ENCODE results near the gene PLA2G4C.
"Not testable (repeated sequence)": the region's sequence is repeated elsewhere in the genome, so short reads cannot be mapped to it uniquely, and the experiment has no call there.

PLA2G4C gene

DNA sequence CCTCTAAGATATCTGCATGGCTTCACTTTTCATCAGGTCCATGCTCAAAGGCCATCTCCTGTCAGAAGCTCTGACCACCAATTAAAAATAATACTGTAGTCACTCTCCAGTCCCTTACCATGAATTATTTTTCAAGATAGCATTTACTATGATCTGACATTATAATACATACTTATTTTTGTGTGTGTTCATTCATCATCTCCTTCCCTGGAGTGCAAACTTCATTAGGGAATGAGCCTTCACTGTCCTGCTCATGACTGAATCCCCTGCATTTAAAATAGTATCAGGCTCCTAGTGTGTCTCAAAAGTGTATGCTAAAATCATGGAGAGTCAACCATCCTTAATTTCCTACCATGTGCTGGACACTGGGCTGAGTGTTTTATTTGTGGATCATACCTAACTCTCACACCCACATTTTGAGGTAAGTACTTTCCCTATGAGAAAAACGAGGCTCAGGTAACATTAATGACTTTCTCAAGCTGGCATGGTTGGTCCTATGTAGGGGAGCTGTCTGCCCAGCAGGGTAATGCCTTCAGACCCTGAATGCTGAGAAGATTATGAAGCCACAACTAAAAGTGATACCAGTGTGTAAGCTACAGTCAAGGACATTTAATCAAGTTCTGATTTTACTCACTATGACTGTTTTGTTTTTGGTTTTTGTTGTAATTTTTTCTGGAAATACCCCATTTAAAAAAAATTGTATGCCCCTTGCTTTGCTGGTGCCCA, 16.3 kb downstream of the PLA2G4C start:
- Histone ChIP-seq H3K27me3 (ENCODE audit: insufficient read depth, insufficient read length) (no peaks in the 10 kb centered on the region), H3K9ac (ENCODE audit: insufficient read length, low read depth) (no peak overlapping the region), H3K9me3 (ENCODE audit: insufficient read depth, low read length) (no peaks in the 10 kb centered on the region), H3K4me1 (ENCODE audit: insufficient read depth, insufficient read length) (no peaks in the 10 kb centered on the region), H3K4me3 (ENCODE audit: insufficient read length, low read depth) (no peak overlapping the region), H3K36me3 (ENCODE audit: insufficient read depth, insufficient read length, low read length) (no peaks in the 10 kb centered on the region)
- TF ChIP-seq YY1 (IDR thresholded peaks at IDR 0.05; ENCODE audit: insufficient read depth, insufficient read length) = no peak
- no peak for TF ChIP-seq ZNF274 (IDR thresholded peaks at IDR 0.05; ENCODE audit: low read depth, low read length)
- no peak for TF ChIP-seq SUZ12 (IDR thresholded peaks at IDR 0.05; ENCODE audit: extremely low read depth, insufficient read depth, insufficient read length)
- DNase-seq (ENCODE audit: low read depth, low spot score) = no peak

DNA sequence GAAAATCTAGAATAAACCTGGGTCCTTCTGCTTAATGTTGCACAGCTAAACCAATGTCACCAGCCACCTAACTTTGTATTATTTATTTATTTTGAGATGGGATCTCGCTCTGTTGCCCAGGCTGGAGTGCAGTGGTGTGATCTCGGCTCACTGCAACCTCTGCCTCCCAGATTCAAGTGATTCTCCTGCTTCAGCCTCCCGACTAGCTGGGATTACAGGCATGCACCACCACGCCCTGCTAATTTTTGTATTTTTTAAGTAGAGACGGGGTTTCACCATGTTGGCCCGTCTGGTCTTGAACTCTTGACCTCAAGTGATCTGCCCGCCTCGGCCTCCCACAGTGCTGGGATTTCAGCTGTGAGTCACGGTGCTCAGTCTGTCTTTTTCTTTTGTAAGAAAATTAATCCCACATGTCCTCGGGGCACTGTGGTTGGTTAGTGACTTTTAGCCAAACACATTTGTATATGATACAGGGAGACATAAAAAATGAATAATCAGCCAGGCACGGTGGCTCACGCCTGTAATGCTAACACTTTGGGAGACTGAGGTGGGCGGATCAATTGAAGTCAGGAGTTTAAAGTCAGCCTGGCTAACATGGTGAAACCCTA, 19.4 kb downstream of the PLA2G4C start:
- not testable (repeated sequence) for DNase-seq (ENCODE audit: low read depth, low spot score); H3K4me1 ChIP-seq (ENCODE audit: insufficient read depth, insufficient read length); H3K9me3 ChIP-seq (ENCODE audit: insufficient read depth, low read length); H3K9ac ChIP-seq (ENCODE audit: insufficient read length, low read depth); H3K36me3 ChIP-seq (ENCODE audit: insufficient read depth, insufficient read length, low read length); H3K4me3 ChIP-seq (ENCODE audit: insufficient read length, low read depth); H3K27me3 ChIP-seq (ENCODE audit: insufficient read depth, insufficient read length)

DNA sequence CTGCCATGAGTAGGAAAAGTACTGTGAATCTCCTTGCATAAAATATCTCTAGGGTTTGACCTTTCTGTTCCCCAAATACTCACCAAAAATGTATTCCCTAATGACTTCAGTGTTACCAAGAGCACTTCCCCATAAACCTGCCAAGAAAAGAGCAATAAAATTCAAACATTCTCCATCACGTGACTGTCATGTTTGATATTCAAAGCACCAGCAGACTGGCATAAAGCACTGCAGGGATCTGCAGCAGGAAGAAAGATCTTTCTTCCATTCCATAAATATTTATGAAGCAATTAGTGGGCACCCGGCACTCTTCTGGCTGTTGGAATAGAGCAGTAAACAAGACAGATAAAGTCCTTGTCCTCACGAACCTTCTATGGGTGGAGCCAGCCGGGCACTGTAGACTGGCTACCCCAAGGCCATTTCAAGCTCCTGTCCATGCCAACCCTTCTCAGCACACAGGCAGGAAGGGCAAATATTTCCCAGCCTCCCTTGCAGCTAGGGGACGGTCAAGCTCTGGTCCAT, 20.3 kb downstream of the PLA2G4C start:
- Histone ChIP-seq H3K9ac (ENCODE audit: insufficient read length, low read depth) (no peak overlapping the region), H3K4me1 (ENCODE audit: insufficient read depth, insufficient read length) (peaks cover 4% of the 10 kb centered on the region), H3K27me3 (ENCODE audit: insufficient read depth, insufficient read length) (no peaks in the 10 kb centered on the region), H3K9me3 (ENCODE audit: insufficient read depth, low read length) (peaks cover 4% of the 10 kb centered on the region; the same call in 1 of the 2 replicates), H3K36me3 (ENCODE audit: insufficient read depth, insufficient read length, low read length) (no peaks in the 10 kb centered on the region), H3K4me3 (ENCODE audit: insufficient read length, low read depth) (no peak overlapping the region)
- no peak for TF ChIP-seq ZNF274 (IDR thresholded peaks at IDR 0.05; ENCODE audit: low read depth, low read length)
- no peak for TF ChIP-seq YY1 (IDR thresholded peaks at IDR 0.05; ENCODE audit: insufficient read depth, insufficient read length)
- TF ChIP-seq SUZ12 (IDR thresholded peaks at IDR 0.05; ENCODE audit: extremely low read depth, insufficient read depth, insufficient read length) = no peak
- DNase-seq (ENCODE audit: low read depth, low spot score) = no peak

- not testable (repeated sequence) for H3K4me1 ChIP-seq (ENCODE audit: insufficient read depth, insufficient read length); H3K27me3 ChIP-seq (ENCODE audit: insufficient read depth, insufficient read length); H3K36me3 ChIP-seq (ENCODE audit: insufficient read depth, insufficient read length, low read length); H3K9me3 ChIP-seq (ENCODE audit: insufficient read depth, low read length); H3K9ac ChIP-seq (ENCODE audit: insufficient read length, low read depth); H3K4me3 ChIP-seq (ENCODE audit: insufficient read length, low read depth); DNase-seq (ENCODE audit: low read depth, low spot score)
Observed at GRCh38 chr19:48088991-48089390, 21.6 kb downstream of the PLA2G4C start.

DNA sequence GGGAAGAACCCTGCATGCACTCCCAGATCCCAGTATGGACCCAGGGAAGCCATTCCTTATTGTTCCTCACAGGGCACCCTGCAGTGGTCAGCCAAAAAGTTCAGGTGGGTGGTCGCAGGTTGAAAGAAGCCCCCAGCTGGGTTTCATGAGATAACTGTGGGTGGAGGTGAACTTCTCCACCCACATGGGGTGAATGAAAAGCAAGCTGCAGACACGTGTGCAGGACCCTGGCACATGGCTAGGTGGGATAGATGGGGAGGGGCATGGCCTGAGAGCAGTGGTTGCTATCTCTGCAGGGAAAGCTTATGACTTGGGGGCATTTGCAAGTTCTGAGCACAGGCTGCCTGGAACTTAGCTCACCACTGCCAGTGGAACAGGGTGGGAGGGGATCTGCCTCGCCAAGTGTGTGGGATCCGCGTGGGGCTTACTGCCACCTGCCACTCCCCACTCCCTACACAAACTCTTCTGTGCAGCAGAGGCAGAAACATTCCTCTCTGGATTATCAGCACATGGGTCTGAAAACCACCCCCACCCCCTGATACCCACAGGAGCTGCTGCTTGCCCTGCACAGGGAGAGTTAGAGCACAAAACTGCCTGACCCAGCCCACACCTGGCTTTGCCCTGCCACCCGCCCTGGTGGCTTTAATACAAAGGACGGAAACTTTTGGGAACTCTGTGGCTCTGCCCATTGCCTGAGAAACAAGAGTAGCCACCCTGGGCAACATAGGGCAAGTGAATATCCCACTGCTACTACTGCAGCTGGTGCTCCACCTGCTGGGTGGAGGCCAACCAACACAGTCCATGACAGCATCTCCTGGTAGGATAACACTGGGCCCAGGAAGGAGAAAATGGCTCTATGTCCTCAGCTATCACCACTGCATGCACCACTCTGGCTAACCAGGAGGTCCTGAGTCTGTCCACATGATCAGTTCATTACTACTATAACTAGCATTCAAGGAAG, 24.4 kb downstream of the PLA2G4C start:
- Histone ChIP-seq H3K27me3 (ENCODE audit: insufficient read depth, insufficient read length) (no peaks in the 10 kb centered on the region), H3K36me3 (ENCODE audit: insufficient read depth, insufficient read length, low read length) (no peaks in the 10 kb centered on the region), H3K9ac (ENCODE audit: insufficient read length, low read depth) (no peak overlapping the region), H3K4me1 (ENCODE audit: insufficient read depth, insufficient read length) (peaks cover 4% of the 10 kb centered on the region), H3K4me3 (ENCODE audit: insufficient read length, low read depth) (no peak overlapping the region), H3K9me3 (ENCODE audit: insufficient read depth, low read length) (peaks cover 8% of the 10 kb centered on the region; the same call in 1 of the 2 replicates)
- no peak for TF ChIP-seq ZNF274 (IDR thresholded peaks at IDR 0.05; ENCODE audit: low read depth, low read length)
- TF ChIP-seq SUZ12 (IDR thresholded peaks at IDR 0.05; ENCODE audit: extremely low read depth, insufficient read depth, insufficient read length) = no peak
- no peak for TF ChIP-seq YY1 (IDR thresholded peaks at IDR 0.05; ENCODE audit: insufficient read depth, insufficient read length)
- DNase-seq (ENCODE audit: low read depth, low spot score) = no peak

- H3K9me3 ChIP-seq (ENCODE audit: insufficient read depth, low read length) = peaks cover 8% of the 10 kb centered on the region; the same call in 1 of the 2 replicates
- no peak for DNase-seq (ENCODE audit: low read depth, low spot score)
- TF ChIP-seq YY1 (IDR thresholded peaks at IDR 0.05; ENCODE audit: insufficient read depth, insufficient read length) = no peak
- no peak for TF ChIP-seq SUZ12 (IDR thresholded peaks at IDR 0.05; ENCODE audit: extremely low read depth, insufficient read depth, insufficient read length)
- no peak for TF ChIP-seq ZNF274 (IDR thresholded peaks at IDR 0.05; ENCODE audit: low read depth, low read length)
- no peaks in the 10 kb centered on the region for H3K27me3 ChIP-seq (ENCODE audit: insufficient read depth, insufficient read length)
- H3K4me1 ChIP-seq (ENCODE audit: insufficient read depth, insufficient read length) = peaks cover 4% of the 10 kb centered on the region
- H3K4me3 ChIP-seq (ENCODE audit: insufficient read length, low read depth) = no peak overlapping the region
- no peaks in the 10 kb centered on the region for H3K36me3 ChIP-seq (ENCODE audit: insufficient read depth, insufficient read length, low read length)
- no peak overlapping the region for H3K9ac ChIP-seq (ENCODE audit: insufficient read length, low read depth)
Observed at GRCh38 chr19:48085076-48085475, 25.5 kb downstream of the PLA2G4C start.

- Histone ChIP-seq H3K9me3 (ENCODE audit: insufficient read depth, low read length) (peaks cover 8% of the 10 kb centered on the region; the same call in 1 of the 2 replicates), H3K27me3 (ENCODE audit: insufficient read depth, insufficient read length) (no peaks in the 10 kb centered on the region), H3K9ac (ENCODE audit: insufficient read length, low read depth) (no peak overlapping the region), H3K4me1 (ENCODE audit: insufficient read depth, insufficient read length) (peaks cover 4% of the 10 kb centered on the region), H3K4me3 (ENCODE audit: insufficient read length, low read depth) (no peak overlapping the region), H3K36me3 (ENCODE audit: insufficient read depth, insufficient read length, low read length) (no peaks in the 10 kb centered on the region)
- no peak for DNase-seq (ENCODE audit: low read depth, low spot score)
- TF ChIP-seq SUZ12 (IDR thresholded peaks at IDR 0.05; ENCODE audit: extremely low read depth, insufficient read depth, insufficient read length) (no peak), YY1 (IDR thresholded peaks at IDR 0.05; ENCODE audit: insufficient read depth, insufficient read length) (no peak), ZNF274 (IDR thresholded peaks at IDR 0.05; ENCODE audit: low read depth, low read length) (no peak)
Observed at GRCh38 chr19:48081106-48081505, 29.5 kb downstream of the PLA2G4C start.

GRCh38 chr19:48070177-48070769, 40.3 kb downstream of the PLA2G4C start:
- not testable (repeated sequence) for DNase-seq (ENCODE audit: low read depth, low spot score); H3K9ac ChIP-seq (ENCODE audit: insufficient read length, low read depth); H3K4me3 ChIP-seq (ENCODE audit: insufficient read length, low read depth); H3K27me3 ChIP-seq (ENCODE audit: insufficient read depth, insufficient read length); H3K36me3 ChIP-seq (ENCODE audit: insufficient read depth, insufficient read length, low read length); H3K4me1 ChIP-seq (ENCODE audit: insufficient read depth, insufficient read length); H3K9me3 ChIP-seq (ENCODE audit: insufficient read depth, low read length)

All from NT2/D1 (cell line).